ENCODE measurements around the gene RHO. TPM values are rescaled to one million over a fixed set of nuclear protein-coding genes. Genes with fewer than 3 reads are reported as not detected.

The RHO gene
- total RNA-seq, 3 donors from 2014 or later (not counting 1 experiment from before 2014, with no cell fraction given), result not detected

DNA sequence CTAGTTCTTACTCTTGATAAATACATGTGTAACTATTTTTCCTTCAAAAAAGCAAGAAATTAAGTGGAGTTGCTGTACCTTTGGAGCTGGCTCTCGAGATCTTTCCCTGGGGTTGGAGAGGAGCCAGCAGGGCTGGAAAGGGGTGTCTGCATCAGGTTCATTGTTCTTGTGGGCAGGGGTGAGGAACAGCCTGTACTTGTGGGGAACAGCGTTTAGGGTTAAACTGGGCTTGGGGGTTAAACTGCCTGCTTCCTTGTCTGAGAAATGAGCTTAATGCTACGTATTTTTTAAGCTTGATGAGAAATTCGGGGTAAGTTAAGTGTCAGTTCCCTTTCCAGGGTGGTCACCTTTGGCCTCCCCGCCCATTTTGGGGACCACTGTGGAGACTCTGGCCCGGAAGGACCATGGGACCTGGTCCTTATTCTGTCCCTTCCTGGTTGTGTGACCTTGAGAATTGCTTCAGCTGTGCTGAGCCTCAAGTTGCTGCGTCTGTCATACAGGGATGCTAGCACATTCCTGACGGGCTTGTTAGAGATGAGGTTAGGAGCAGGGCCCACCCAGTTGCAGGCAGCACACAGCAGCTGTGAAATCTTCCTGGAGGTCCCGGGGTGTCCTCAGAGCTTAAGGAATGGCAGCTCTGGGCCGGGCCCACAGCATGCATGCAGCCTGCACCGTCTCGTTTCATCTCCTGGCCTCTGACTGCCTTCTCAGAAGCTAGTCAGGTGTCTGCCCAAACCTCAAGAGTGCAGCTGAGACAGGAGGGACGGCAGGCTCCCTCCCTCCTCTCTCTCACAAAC lies 26.1 kb downstream of the RHO start:
- ATAC-seq, result no peak
- Mint-ChIP-seq H3K36me3 (no peaks in the 10 kb centered on the region), H3K9me3 (no peaks in the 10 kb centered on the region), H3K4me3 (peak overlapping the region; percentile 47), H3K27ac (peak overlapping the region in 1 of 2 donors; percentile 33), H3K4me1 (peaks cover 38 to 56% of the 10 kb centered on the region in 2 donors), H3K27me3 (ENCODE audit: low read depth in 2 of 2) (peaks cover 5 to 7% of the 10 kb centered on the region in 2 donors)
- TF ChIP-seq, protein P1, sequence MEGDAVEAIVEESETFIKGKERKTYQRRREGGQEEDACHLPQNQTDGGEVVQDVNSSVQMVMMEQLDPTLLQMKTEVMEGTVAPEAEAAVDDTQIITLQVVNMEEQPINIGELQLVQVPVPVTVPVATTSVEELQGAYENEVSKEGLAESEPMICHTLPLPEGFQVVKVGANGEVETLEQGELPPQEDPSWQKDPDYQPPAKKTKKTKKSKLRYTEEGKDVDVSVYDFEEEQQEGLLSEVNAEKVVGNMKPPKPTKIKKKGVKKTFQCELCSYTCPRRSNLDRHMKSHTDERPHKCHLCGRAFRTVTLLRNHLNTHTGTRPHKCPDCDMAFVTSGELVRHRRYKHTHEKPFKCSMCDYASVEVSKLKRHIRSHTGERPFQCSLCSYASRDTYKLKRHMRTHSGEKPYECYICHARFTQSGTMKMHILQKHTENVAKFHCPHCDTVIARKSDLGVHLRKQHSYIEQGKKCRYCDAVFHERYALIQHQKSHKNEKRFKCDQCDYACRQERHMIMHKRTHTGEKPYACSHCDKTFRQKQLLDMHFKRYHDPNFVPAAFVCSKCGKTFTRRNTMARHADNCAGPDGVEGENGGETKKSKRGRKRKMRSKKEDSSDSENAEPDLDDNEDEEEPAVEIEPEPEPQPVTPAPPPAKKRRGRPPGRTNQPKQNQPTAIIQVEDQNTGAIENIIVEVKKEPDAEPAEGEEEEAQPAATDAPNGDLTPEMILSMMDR (IDR thresholded peaks at IDR 0.05), result no peak
- Histone ChIP-seq H3K36me3 (ENCODE audit: control insufficient read depth, insufficient read depth, low read length) (peaks cover 13% of the 10 kb centered on the region), H3K4me3 (ENCODE audit: low read length) (no peak overlapping the region), H3K27me3 (ENCODE audit: control insufficient read depth, insufficient read depth, low read length) (no peaks in the 10 kb centered on the region), H3K4me1 (ENCODE audit: control insufficient read depth, insufficient read depth, low read length) (peaks cover 62% of the 10 kb centered on the region), H3K9me3 (ENCODE audit: control insufficient read depth, insufficient read depth, low read length) (no peaks in the 10 kb centered on the region), H3K27ac (ENCODE audit: low read length) (no peak overlapping the region)
- 70% methylated on average over 13 of the region's 13 CpGs for WGBS (ENCODE audit: insufficient coverage)
- intact Hi-C loops (cut with micrococcal nuclease), result no loop called here
- no peak for DNase-seq

DNA sequence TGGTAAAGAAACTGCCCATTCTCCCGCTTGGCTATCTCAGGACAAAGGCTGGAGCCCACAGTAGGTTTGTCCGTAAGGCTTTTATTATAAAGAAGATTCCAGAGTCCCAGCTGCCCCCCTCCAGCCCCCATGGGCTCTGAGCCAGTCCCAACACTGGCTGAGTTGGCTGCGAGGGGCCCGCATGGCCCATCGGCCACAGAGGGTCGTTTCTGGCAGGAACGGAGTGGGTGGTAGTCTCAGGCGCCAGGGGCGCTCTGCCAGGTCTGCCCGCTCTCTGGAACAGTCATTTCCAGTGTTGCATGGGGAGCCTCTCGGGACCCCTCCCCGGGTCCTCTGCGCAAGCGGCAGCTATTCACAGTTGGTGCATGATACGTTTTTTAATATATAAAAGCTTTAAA lies 26.7 kb downstream of the RHO start:
- no peaks in the 10 kb centered on the region for H3K9me3 ChIP-seq (ENCODE audit: control insufficient read depth, insufficient read depth, low read length)
- WGBS (ENCODE audit: insufficient coverage), result 79% methylated on average over 15 of the region's 15 CpGs
- H3K9me3 Mint-ChIP-seq, result no peaks in the 10 kb centered on the region
- ATAC-seq, result no peak
- intact Hi-C loops (cut with micrococcal nuclease), result no loop called here
- no peak for DNase-seq
- H3K36me3 ChIP-seq (ENCODE audit: control insufficient read depth, insufficient read depth, low read length), result peaks cover 13% of the 10 kb centered on the region
- H3K36me3 Mint-ChIP-seq, result no peaks in the 10 kb centered on the region
- peaks cover 5 to 7% of the 10 kb centered on the region in 2 donors for H3K27me3 Mint-ChIP-seq (ENCODE audit: low read depth in 2 of 2)
- H3K27me3 ChIP-seq (ENCODE audit: control insufficient read depth, insufficient read depth, low read length), result no peaks in the 10 kb centered on the region
- H3K4me3 ChIP-seq (ENCODE audit: low read length), result no peak overlapping the region
- peaks cover 68% of the 10 kb centered on the region for H3K4me1 ChIP-seq (ENCODE audit: control insufficient read depth, insufficient read depth, low read length)
- TF ChIP-seq, protein P1 (IDR thresholded peaks at IDR 0.05), result no peak
- H3K27ac Mint-ChIP-seq, result no peak overlapping the region
- H3K4me1 Mint-ChIP-seq, result peaks cover 38 to 53% of the 10 kb centered on the region in 2 donors
- H3K27ac ChIP-seq (ENCODE audit: low read length), result no peak overlapping the region
- no peak overlapping the region for H3K4me3 Mint-ChIP-seq

DNA sequence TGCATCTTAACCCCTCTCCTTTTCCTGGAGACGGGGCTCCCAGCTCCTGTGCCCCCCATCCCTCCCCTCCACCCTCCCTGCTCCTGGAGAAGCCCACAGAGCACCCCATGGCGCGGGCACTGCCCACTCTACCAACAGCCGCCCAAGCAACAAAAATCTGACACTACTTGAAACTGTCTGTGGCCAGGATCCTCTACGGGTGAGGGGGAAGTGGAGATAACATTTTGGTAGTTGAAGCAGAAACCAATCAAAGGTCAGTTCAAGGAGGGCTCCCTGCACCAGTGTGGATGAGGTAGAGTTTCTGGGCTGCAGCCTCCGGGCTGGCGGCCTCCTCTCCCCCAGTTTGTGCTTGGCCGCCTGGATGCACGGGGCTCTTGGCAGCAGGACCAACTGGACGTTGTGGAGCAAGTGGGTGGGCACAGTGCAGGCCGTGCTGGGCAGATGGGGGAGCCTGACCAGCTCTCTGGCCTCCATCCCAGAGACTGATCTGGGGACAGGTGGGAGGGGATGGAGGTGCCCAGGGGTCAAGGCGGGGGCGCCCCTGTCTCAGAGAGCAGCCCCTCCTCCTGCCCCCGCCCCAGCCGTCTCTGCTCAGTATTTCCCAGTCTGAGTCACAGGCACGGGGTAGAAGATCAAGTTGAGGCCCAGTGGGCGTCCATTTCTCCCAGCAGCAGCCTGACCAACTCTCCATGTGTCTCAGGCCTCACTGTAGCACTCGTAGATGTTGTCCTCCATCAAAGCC lies 27.3 kb downstream of the RHO start:
- Mint-ChIP-seq H3K4me1 (peaks cover 42 to 57% of the 10 kb centered on the region in 2 donors), H3K27me3 (ENCODE audit: low read depth in 2 of 2) (peaks cover 7 to 8% of the 10 kb centered on the region in 2 donors), H3K27ac (no peak overlapping the region), H3K9me3 (no peaks in the 10 kb centered on the region), H3K4me3 (no peak overlapping the region), H3K36me3 (no peaks in the 10 kb centered on the region)
- TF ChIP-seq, protein P1 (IDR thresholded peaks at IDR 0.05), result no peak
- intact Hi-C loops (cut with micrococcal nuclease), result no loop called here
- ATAC-seq (no peak), DNase-seq (no peak)
- Histone ChIP-seq H3K27ac (ENCODE audit: low read length) (no peak overlapping the region), H3K4me1 (ENCODE audit: control insufficient read depth, insufficient read depth, low read length) (peaks cover 72% of the 10 kb centered on the region), H3K9me3 (ENCODE audit: control insufficient read depth, insufficient read depth, low read length) (no peaks in the 10 kb centered on the region), H3K27me3 (ENCODE audit: control insufficient read depth, insufficient read depth, low read length) (no peaks in the 10 kb centered on the region), H3K36me3 (ENCODE audit: control insufficient read depth, insufficient read depth, low read length) (peaks cover 13% of the 10 kb centered on the region), H3K4me3 (ENCODE audit: low read length) (no peak overlapping the region)
- whole genome bisulfite sequencing (ENCODE audit: insufficient coverage), result 82% methylated on average over 17 of the region's 18 CpGs

Measured in natural killer cell (primary cell).